HG03025 (cell line): Measurements from ENCODE around the gene CNR2.
"Not testable (repeated sequence)": the region's sequence is repeated elsewhere in the genome, so short reads cannot be mapped to it uniquely, and the experiment has no call there.

Source experiments
- ATAC-seq: cut with Tn5 transposase; IDR thresholded peaks from one replicate; pipeline ENCODE4 v1.9.1; 2021; ENCODE audit warnings: mild to moderate bottlenecking, moderate library complexity; ENCODE audit not compliant: unreplicated experiment, low FRiP score

CNR2 gene

GRCh38 chr1:23913212-23913880 is at the start of gene CNR2:
CNR2 (minus strand) TSS chr1:23913362; CDS start chr1:23875617, 37,745 bp downstream.
- no peak for ATAC-seq

DNA sequence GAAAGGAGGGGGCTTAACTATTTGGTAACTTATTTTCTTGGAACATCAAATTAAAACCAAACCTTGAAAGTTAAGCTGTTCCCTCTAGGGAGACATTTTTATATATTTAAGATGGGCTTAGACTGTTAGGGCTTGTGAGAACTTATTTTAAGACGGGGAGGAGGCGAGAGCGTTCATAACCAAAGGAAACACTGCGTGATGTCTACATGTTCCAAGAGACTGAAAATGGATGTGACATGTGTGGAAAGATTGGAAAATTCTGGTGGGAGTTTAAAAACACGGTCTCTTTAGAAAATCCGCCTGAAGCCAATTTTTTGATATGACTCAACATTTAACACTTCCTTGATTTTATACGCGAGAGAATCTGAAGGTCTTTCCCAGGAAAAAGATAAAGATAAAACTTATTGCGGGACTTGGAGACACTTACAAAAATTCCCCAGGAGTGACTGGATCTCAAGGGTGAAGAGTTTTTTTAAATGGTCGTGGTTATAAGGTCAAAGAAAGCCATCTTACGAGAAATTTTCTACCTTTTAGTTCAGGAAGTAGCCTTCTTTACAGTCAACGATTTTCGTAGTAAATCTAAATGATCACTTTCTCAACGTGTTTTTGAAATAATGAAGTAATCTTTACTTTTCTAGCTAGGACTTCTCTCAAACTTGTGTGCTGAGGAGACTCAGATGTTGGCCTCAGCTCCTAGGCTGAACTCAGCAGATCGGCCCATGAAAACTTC is 47.3 kb upstream of the CNR2 start:
- ATAC-seq = no peak

DNA sequence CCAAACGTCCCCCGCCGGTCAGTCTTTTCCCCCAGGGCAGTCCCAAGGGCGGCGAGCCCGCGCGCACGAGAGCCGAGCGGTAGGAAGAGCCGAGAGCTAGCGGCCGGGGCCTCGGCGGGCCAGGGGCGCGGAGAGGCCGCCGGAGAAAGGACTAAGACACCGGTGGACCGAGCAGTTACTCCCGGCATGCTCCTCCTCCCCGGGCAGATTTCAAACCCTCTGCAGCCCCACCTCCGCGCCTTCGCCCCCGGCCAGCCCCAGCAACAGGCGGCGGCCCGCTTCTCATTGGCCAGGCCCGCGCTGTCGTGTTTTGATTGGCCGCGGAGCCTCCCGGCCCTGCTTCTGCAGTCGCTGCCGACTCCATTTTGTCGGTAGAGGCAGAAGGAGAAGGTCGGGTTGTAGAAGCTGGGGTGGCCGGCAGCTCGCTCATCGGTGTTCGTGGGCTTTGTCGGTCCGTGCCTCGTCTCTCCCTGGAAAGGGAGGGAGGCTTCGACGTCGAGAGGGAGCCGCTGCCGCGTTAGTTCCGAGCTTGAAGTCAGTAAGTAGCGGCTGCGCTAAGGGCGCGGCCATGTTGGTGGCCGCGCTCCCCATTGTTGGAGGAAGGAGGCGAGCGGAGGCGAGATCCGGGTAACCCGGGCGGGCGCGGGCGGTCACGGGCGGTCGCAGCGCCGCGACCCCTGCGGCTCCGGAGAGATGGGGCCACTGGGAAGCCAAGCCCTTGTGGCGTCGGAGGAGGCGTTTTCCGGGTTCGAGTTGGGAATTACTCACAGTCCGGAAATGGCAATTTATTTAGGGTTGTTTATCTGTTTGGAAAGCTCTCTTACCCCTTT is 46.5 kb upstream of the CNR2 start, which contains the start of gene PNRC2:
TSS of gene PNRC2 (plus strand) at position 368 of the 830 bp plus-strand sequence. CDS start 1,630 bp downstream, outside the sequence.
- ATAC-seq = peak; percentile 78

DNA sequence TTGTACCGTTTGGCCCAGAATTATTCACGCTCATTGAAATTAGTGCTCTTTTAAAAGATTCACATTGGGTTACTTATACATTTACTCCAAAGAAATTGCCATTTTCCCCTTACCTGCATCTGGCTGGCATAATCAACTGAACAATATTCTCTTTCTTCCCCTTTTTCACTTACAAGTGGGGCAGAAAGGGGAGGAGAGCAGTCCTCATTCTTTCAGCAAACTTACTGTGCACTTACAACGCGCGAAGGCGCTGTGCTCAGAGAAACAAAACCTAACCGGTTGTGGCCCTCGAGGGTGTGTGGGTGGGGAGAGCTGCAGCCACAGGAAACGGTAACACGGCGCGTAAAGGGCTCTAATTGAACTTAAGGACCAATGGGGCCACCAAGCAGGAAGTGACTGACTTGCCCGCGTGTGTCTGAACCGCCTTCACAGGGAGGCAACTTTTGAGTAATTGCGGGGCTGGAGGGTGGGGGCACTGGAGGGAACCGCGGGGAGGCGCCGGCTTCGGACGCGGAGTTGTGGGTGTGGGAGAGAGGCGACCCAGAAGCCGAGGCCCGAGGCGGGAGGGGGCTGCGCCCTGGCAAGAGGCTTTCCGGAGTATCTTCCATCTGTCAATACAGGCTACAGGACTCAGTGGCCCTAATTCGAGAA is 45.8 kb upstream of the CNR2 start:
- ATAC-seq = peak; percentile 49

GRCh38 chr1:23958040-23958809 is 45.1 kb upstream of the CNR2 start:
- not testable (repeated sequence) for ATAC-seq

DNA sequence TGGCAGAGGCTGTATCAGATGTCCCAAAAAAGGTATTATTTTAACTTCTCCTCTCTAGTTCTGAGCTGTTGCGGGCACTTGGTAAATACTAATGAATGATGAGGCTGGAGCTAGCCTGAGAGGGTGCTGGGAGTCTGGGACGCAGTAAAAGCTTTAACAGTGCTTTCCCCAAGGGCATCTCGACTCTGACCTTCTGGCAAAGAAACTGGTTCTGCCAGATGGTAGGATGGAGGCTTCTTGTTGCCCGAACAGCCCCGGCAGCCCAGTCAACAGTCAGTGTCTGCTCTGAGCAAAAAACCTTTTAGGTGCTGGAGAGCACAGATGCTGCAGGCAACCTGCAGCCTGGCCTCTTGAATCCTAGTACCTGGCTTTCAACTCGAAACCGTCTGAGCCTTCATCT is 43.9 kb upstream of the CNR2 start:
- ATAC-seq = no peak

- no peak for ATAC-seq
These were observed 39.9 kb upstream of the CNR2 start for GRCh38 chr1:23953020-23953419.

- no peak for ATAC-seq
These were observed 34.2 kb upstream of the CNR2 start for GRCh38 chr1:23947366-23947765.

DNA sequence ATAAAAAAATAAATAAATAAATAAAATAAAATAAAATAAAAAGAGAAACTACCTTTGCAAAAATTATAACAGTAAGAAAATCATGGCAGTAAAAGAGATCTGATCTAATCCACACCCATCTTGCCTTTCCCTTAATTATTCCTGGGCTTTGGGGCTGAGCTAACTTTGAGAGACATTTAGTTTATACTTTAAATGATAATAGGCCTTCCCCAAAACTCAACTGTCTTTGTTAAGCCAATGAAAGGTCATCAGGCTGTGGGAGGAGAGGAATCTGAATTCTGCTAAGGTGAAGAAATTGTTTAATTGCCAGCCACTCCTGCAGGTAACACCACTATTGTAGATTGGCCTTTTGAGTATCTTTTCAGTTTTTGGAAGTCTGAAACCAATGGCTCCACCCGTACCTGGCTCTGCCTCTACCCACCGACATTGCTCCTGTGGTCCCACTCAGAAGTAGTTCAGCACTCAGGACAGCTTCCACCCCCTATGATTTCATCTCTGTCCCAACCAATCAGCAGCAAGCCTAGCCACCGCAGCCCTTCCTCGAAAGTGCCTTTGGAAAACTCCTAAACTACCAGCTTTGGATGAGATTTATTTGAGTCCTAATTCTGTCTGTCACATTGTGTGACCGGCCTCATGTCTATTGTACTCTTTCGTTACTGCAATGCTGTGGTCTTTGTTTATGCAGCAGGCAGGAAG is 23.5 kb upstream of the CNR2 start:
- no peak for ATAC-seq

DNA sequence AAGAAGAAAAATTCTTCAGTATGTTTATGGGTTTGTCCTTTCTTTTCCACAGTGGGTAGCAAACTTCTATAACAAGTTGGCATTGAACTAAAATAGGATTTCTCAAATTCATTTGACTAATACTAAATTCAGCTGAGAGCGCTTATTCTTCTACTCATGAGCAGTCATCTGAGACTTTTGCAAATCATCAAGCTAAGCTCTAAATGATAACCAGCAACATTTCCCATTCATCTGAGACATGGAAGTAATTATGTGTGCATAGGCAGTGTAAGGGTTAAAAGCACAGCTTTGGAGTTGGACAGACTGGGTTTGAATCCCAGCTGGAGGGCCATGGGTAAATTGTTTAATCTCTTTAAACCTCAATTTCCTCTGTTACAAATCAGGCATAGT is 18.3 kb upstream of the CNR2 start:
- no peak for ATAC-seq

GRCh38 chr1:23930861-23931490 is 17.8 kb upstream of the CNR2 start:
- ATAC-seq = no peak

GRCh38 chr1:23930270-23930669 is 17.1 kb upstream of the CNR2 start:
- ATAC-seq = no peak

- ATAC-seq = no peak
These were observed 15.6 kb upstream of the CNR2 start for GRCh38 chr1:23928789-23929188.

DNA sequence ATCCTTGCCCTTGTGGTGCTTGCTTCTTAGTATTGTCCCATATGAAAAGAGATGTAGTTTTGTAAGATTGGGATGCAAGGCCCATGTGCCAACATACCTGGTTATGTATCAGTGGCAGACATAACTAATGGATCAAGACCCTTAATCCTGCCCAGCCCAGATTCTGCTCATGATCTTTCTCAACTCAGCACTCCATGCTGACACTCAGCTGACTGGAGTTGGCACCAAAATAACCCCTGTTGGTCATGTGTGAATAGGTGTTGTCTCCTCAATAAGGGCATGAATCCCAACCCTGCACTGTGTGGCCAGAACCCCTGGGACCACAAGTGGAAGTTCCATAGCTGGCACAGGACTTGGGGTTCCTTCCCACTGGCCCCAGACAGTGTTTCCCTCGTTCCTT is 13.9 kb upstream of the CNR2 start:
- no peak for ATAC-seq

GRCh38 chr1:23925279-23925678 is 12.1 kb upstream of the CNR2 start:
- no peak for ATAC-seq

- no peak for ATAC-seq
These were observed 11.4 kb upstream of the CNR2 start for GRCh38 chr1:23924601-23925000.

DNA sequence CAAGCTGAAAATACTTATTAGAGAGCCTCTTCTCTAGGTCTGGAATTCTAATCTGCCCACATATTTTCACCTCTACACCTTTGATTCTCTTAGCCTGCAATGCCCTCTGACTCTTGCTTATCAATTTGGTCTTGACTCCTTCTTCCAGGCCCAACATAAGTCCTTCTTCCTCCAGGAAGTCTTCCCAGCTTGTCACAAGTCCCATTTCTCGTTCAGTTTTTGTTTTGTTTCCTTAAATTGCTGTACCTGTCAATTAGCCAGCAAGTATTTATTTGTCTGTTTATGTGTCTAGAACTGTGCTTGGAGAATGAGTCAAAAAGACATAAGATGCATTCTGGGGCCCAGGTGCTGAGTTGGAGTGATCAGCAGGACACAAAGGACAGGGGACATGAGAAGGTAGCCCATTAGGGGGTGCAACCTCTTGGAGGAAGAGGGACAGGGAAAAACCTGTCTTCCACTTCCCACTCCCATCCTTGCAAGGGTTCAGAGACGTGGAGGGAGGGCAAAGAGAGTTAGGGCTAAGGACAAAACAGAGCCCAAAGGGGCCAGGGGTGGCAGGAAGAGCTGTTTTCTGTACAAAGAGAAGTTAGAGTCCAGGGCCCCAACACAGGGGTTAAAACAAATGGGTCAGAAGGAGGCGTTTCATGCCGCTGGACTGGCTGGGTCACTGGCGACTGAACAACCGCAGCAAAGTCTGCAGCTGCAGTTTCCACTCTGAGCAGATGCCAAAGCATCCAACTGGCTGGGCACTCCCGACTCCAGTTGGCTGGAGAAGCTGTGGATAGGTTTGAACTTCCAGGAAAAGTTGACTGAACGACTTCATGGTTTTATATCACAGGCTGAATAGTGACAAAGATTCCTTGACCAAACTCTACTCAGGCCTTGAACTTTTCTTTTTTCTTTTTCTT is 10.7 kb upstream of the CNR2 start:
- no peak for ATAC-seq
